ENCODE data around the gene NFIC.

The NFIC gene

GRCh38 chr19:3479177-3479833, 112.9 kb downstream of the NFIC start:
- no peak for DNase-seq
- Histone ChIP-seq H4K91ac (ENCODE audit: low read length) (no peak overlapping the region), H3K79me1 (replicated peaks; ENCODE audit: low read length, poor library complexity, severe bottlenecking) (no peaks in the 10 kb centered on the region), H3K36me3 (ENCODE audit: control insufficient read depth in 1 of 2, insufficient read depth in 2 of 2, low read depth in 1 of 2, low read length in 2 of 2) (no peaks in the 10 kb centered on the region), H2BK12ac (ENCODE audit: low read length in 2 of 2) (no peak overlapping the region), H3K27ac (ENCODE audit: low read length, poor library complexity, severe bottlenecking) (no peak overlapping the region), H3K27me3 (ENCODE audit: control insufficient read depth in 1 of 2, insufficient read depth in 1 of 2, low read length in 2 of 2) (peaks cover 42 to 79% of the 10 kb centered on the region in 2 experiments), H3K4me3 (ENCODE audit: insufficient read depth in 1 of 2, low read depth in 1 of 2, low read length in 2 of 2) (no peak overlapping the region), H3K9me3 (ENCODE audit: control insufficient read depth, low read length) (no peaks in the 10 kb centered on the region), H3K14ac (ENCODE audit: low read length in 2 of 2) (no peak overlapping the region), H2AFZ (ENCODE audit: low read depth, low read length) (no peak overlapping the region), H2AK5ac (ENCODE audit: low read length, severe bottlenecking) (no peak overlapping the region), H2BK120ac (ENCODE audit: low read depth, low read length) (no peak overlapping the region), H3K4ac (ENCODE audit: low read depth in 1 of 2, low read length in 2 of 2) (no peak overlapping the region), H3K4me1 (ENCODE audit: control insufficient read depth, insufficient read depth, low read depth, low read length) (peaks cover 5% of the 10 kb centered on the region), H2BK5ac (ENCODE audit: low read depth, low read length, poor library complexity, severe bottlenecking) (no peak overlapping the region), H3K9ac (ENCODE audit: low read length) (no peak overlapping the region), H2BK15ac (ENCODE audit: low read depth, poor library complexity, severe bottlenecking) (no peak overlapping the region), H3K4me2 (ENCODE audit: low read length, poor library complexity, severe bottlenecking) (no peak overlapping the region), H3K18ac (ENCODE audit: low read depth in 1 of 2, low read length in 2 of 2) (no peak overlapping the region), H4K8ac (ENCODE audit: low read length) (no peak overlapping the region), H3K23ac (ENCODE audit: low read length in 2 of 2) (no peak overlapping the region)
- WGBS = 27% methylated on average over 7 of the region's 7 CpGs

GRCh38 chr19:3479834-3480215, 113.4 kb downstream of the NFIC start:
- H3K9ac ChIP-seq (ENCODE audit: low read length) = no peak overlapping the region
- no peaks in the 10 kb centered on the region for H3K36me3 ChIP-seq (ENCODE audit: control insufficient read depth in 1 of 2, insufficient read depth in 2 of 2, low read depth in 1 of 2, low read length in 2 of 2)
- H3K9me3 ChIP-seq (ENCODE audit: control insufficient read depth, low read length) = no peaks in the 10 kb centered on the region
- no peak overlapping the region for H3K4ac ChIP-seq (ENCODE audit: low read depth in 1 of 2, low read length in 2 of 2)
- no peak overlapping the region for H3K18ac ChIP-seq (ENCODE audit: low read depth in 1 of 2, low read length in 2 of 2)
- H2BK5ac ChIP-seq (ENCODE audit: low read depth, low read length, poor library complexity, severe bottlenecking) = no peak overlapping the region
- no peaks in the 10 kb centered on the region for H3K79me1 ChIP-seq (replicated peaks; ENCODE audit: low read length, poor library complexity, severe bottlenecking)
- H3K4me2 ChIP-seq (ENCODE audit: low read length, poor library complexity, severe bottlenecking) = no peak overlapping the region
- no peak overlapping the region for H3K14ac ChIP-seq (ENCODE audit: low read length in 2 of 2)
- no peak overlapping the region for H4K91ac ChIP-seq (ENCODE audit: low read length)
- H4K8ac ChIP-seq (ENCODE audit: low read length) = no peak overlapping the region
- DNase-seq = peak; percentile 37
- peaks cover 37 to 79% of the 10 kb centered on the region in 2 experiments for H3K27me3 ChIP-seq (ENCODE audit: control insufficient read depth in 1 of 2, insufficient read depth in 1 of 2, low read length in 2 of 2)
- H2BK120ac ChIP-seq (ENCODE audit: low read depth, low read length) = no peak overlapping the region
- H2BK15ac ChIP-seq (ENCODE audit: low read depth, poor library complexity, severe bottlenecking) = no peak overlapping the region
- H3K4me3 ChIP-seq (ENCODE audit: insufficient read depth in 1 of 2, low read depth in 1 of 2, low read length in 2 of 2) = no peak overlapping the region
- WGBS = 45% methylated on average over 7 of the region's 9 CpGs
- no peak overlapping the region for H3K27ac ChIP-seq (ENCODE audit: low read length, poor library complexity, severe bottlenecking)
- peaks cover 6% of the 10 kb centered on the region for H3K4me1 ChIP-seq (ENCODE audit: control insufficient read depth, insufficient read depth, low read depth, low read length)
- no peak overlapping the region for H2BK12ac ChIP-seq (ENCODE audit: low read length in 2 of 2)
- H2AK5ac ChIP-seq (ENCODE audit: low read length, severe bottlenecking) = no peak overlapping the region
- no peak overlapping the region for H3K23ac ChIP-seq (ENCODE audit: low read length in 2 of 2)
- H2AFZ ChIP-seq (ENCODE audit: low read depth, low read length) = no peak overlapping the region

GRCh38 chr19:3480383-3481091, 114.2 kb downstream of the NFIC start, which contains the start of gene SMIM24:
SMIM24 (minus strand) TSS chr19:3480525; CDS start chr19:3480463, 62 bp downstream.
- no peaks in the 10 kb centered on the region for H3K79me1 ChIP-seq (replicated peaks; ENCODE audit: low read length, poor library complexity, severe bottlenecking)
- H3K4ac ChIP-seq (ENCODE audit: low read depth in 1 of 2, low read length in 2 of 2) = no peak within 1 kb of the TSS
- H3K18ac ChIP-seq (ENCODE audit: low read depth in 1 of 2, low read length in 2 of 2) = no peak within 1 kb of the TSS

GRCh38 chr19:3481241-3482090, 115.1 kb downstream of the NFIC start:
- no peak overlapping the region for H2BK12ac ChIP-seq (ENCODE audit: low read length in 2 of 2)

More at GRCh38 chr19:3480383-3481091, 114.2 kb downstream of the NFIC start, which contains the start of gene SMIM24:
- DNase-seq = no peak
- Histone ChIP-seq H3K9me3 (ENCODE audit: control insufficient read depth, low read length) (no peaks in the 10 kb centered on the region), H4K91ac (ENCODE audit: low read length) (no peak within 1 kb of the TSS), H4K8ac (ENCODE audit: low read length) (no peak within 1 kb of the TSS), H2BK12ac (ENCODE audit: low read length in 2 of 2) (no peak within 1 kb of the TSS), H2BK5ac (ENCODE audit: low read depth, low read length, poor library complexity, severe bottlenecking) (no peak within 1 kb of the TSS), H3K4me2 (ENCODE audit: low read length, poor library complexity, severe bottlenecking) (no peak within 1 kb of the TSS), H2AFZ (ENCODE audit: low read depth, low read length) (no peak within 1 kb of the TSS), H2BK15ac (ENCODE audit: low read depth, poor library complexity, severe bottlenecking) (no peak within 1 kb of the TSS), H3K4me1 (ENCODE audit: control insufficient read depth, insufficient read depth, low read depth, low read length) (peaks cover 6% of the 10 kb centered on the region), H3K9ac (ENCODE audit: low read length) (no peak within 1 kb of the TSS), H3K27me3 (ENCODE audit: control insufficient read depth in 1 of 2, insufficient read depth in 1 of 2, low read length in 2 of 2) (peaks cover 29 to 74% of the 10 kb centered on the region in 2 experiments), H3K4me3 (ENCODE audit: insufficient read depth in 1 of 2, low read depth in 1 of 2, low read length in 2 of 2) (no peak within 1 kb of the TSS), H3K27ac (ENCODE audit: low read length, poor library complexity, severe bottlenecking) (no peak within 1 kb of the TSS), H2AK5ac (ENCODE audit: low read length, severe bottlenecking) (no peak within 1 kb of the TSS), H3K36me3 (ENCODE audit: control insufficient read depth in 1 of 2, insufficient read depth in 2 of 2, low read depth in 1 of 2, low read length in 2 of 2) (no peaks in the 10 kb centered on the region), H3K14ac (ENCODE audit: low read length in 2 of 2) (no peak within 1 kb of the TSS), H3K23ac (ENCODE audit: low read length in 2 of 2) (no peak within 1 kb of the TSS), H2BK120ac (ENCODE audit: low read depth, low read length) (no peak within 1 kb of the TSS)
- WGBS = 51% methylated on average over 24 of the region's 27 CpGs

More at GRCh38 chr19:3481241-3482090, 115.1 kb downstream of the NFIC start:
- Histone ChIP-seq H2AK5ac (ENCODE audit: low read length, severe bottlenecking) (no peak overlapping the region), H3K79me1 (replicated peaks; ENCODE audit: low read length, poor library complexity, severe bottlenecking) (no peaks in the 10 kb centered on the region), H3K4me2 (ENCODE audit: low read length, poor library complexity, severe bottlenecking) (no peak overlapping the region), H3K27me3 (ENCODE audit: control insufficient read depth in 1 of 2, insufficient read depth in 1 of 2, low read length in 2 of 2) (peaks cover 22 to 67% of the 10 kb centered on the region in 2 experiments), H3K18ac (ENCODE audit: low read depth in 1 of 2, low read length in 2 of 2) (no peak overlapping the region), H3K9me3 (ENCODE audit: control insufficient read depth, low read length) (no peaks in the 10 kb centered on the region), H2AFZ (ENCODE audit: low read depth, low read length) (no peak overlapping the region), H3K14ac (ENCODE audit: low read length in 2 of 2) (no peak overlapping the region), H2BK120ac (ENCODE audit: low read depth, low read length) (no peak overlapping the region), H4K8ac (ENCODE audit: low read length) (no peak overlapping the region), H3K4ac (ENCODE audit: low read depth in 1 of 2, low read length in 2 of 2) (no peak overlapping the region), H4K91ac (ENCODE audit: low read length) (no peak overlapping the region), H3K36me3 (ENCODE audit: control insufficient read depth in 1 of 2, insufficient read depth in 2 of 2, low read depth in 1 of 2, low read length in 2 of 2) (no peaks in the 10 kb centered on the region), H3K27ac (ENCODE audit: low read length, poor library complexity, severe bottlenecking) (no peak overlapping the region), H3K9ac (ENCODE audit: low read length) (no peak overlapping the region), H3K23ac (ENCODE audit: low read length in 2 of 2) (no peak overlapping the region), H3K4me3 (ENCODE audit: insufficient read depth in 1 of 2, low read depth in 1 of 2, low read length in 2 of 2) (no peak overlapping the region), H2BK5ac (ENCODE audit: low read depth, low read length, poor library complexity, severe bottlenecking) (no peak overlapping the region), H2BK15ac (ENCODE audit: low read depth, poor library complexity, severe bottlenecking) (no peak overlapping the region), H3K4me1 (ENCODE audit: control insufficient read depth, insufficient read depth, low read depth, low read length) (peaks cover 6% of the 10 kb centered on the region)
- no peak for DNase-seq
- 63% methylated on average over 38 of the region's 38 CpGs for WGBS

All from mesenchymal stem cell (in vitro differentiated cells and primary cell).